ENCODE results near the gene CEP112. TPM values are rescaled to one million over a fixed set of nuclear protein-coding genes. Genes with fewer than 3 reads are reported as not detected.
A peak's percentile ranks its signal among the peaks of the same experiment; 100 is the strongest.

CEP112 gene
- total RNA-seq, 1 donor from 2014 or later, result 26.3 TPM

- Mint-ChIP-seq H3K4me1 (ENCODE audit: unreplicated experiment) (no peaks in the 10 kb centered on the region), H3K27me3 (ENCODE audit: unreplicated experiment) (peaks cover 4% of the 10 kb centered on the region), H3K36me3 (ENCODE audit: low read depth, unreplicated experiment) (peaks cover 15% of the 10 kb centered on the region), H3K9me3 (ENCODE audit: unreplicated experiment) (no peaks in the 10 kb centered on the region), H3K4me3 (ENCODE audit: unreplicated experiment) (no peak overlapping the region), H3K27ac (ENCODE audit: unreplicated experiment) (no peak overlapping the region)
- no peak for TF ChIP-seq CTCF (IDR thresholded peaks at IDR 0.05; ENCODE audit: unreplicated experiment)
- no peak for DNase-seq (ENCODE audit: low spot score)
Measured at GRCh38 chr17:65867014-65867413, 324.9 kb downstream of the CEP112 start.

- DNase-seq (ENCODE audit: low spot score), result no peak
- Mint-ChIP-seq H3K27me3 (ENCODE audit: unreplicated experiment) (peaks cover 4% of the 10 kb centered on the region), H3K36me3 (ENCODE audit: low read depth, unreplicated experiment) (peaks cover 16% of the 10 kb centered on the region), H3K9me3 (ENCODE audit: unreplicated experiment) (no peaks in the 10 kb centered on the region), H3K27ac (ENCODE audit: unreplicated experiment) (no peak overlapping the region), H3K4me3 (ENCODE audit: unreplicated experiment) (no peak overlapping the region), H3K4me1 (ENCODE audit: unreplicated experiment) (no peaks in the 10 kb centered on the region)
- TF ChIP-seq CTCF (IDR thresholded peaks at IDR 0.05; ENCODE audit: unreplicated experiment), result no peak
Measured at GRCh38 chr17:65865715-65866425, 326.1 kb downstream of the CEP112 start.

- no peak for DNase-seq (ENCODE audit: low spot score)
- H3K4me3 Mint-ChIP-seq (ENCODE audit: unreplicated experiment), result peak overlapping the region; percentile 2
- no peaks in the 10 kb centered on the region for H3K4me1 Mint-ChIP-seq (ENCODE audit: unreplicated experiment)
- no peaks in the 10 kb centered on the region for H3K9me3 Mint-ChIP-seq (ENCODE audit: unreplicated experiment)
- H3K27ac Mint-ChIP-seq (ENCODE audit: unreplicated experiment), result no peak overlapping the region
- no peak for TF ChIP-seq CTCF (IDR thresholded peaks at IDR 0.05; ENCODE audit: unreplicated experiment)
- H3K36me3 Mint-ChIP-seq (ENCODE audit: low read depth, unreplicated experiment), result peaks cover 16% of the 10 kb centered on the region
- H3K27me3 Mint-ChIP-seq (ENCODE audit: unreplicated experiment), result peaks cover 4% of the 10 kb centered on the region
Measured at GRCh38 chr17:65864394-65864793, 327.5 kb downstream of the CEP112 start.

- peaks cover 3% of the 10 kb centered on the region for H3K4me1 Mint-ChIP-seq (ENCODE audit: unreplicated experiment)
- peaks cover 3% of the 10 kb centered on the region for H3K36me3 Mint-ChIP-seq (ENCODE audit: low read depth, unreplicated experiment)
- no peak overlapping the region for H3K4me3 Mint-ChIP-seq (ENCODE audit: unreplicated experiment)
- no peak for TF ChIP-seq CTCF (IDR thresholded peaks at IDR 0.05; ENCODE audit: unreplicated experiment)
- DNase-seq (ENCODE audit: low spot score), result no peak
- no peaks in the 10 kb centered on the region for H3K27me3 Mint-ChIP-seq (ENCODE audit: unreplicated experiment)
- no peaks in the 10 kb centered on the region for H3K9me3 Mint-ChIP-seq (ENCODE audit: unreplicated experiment)
- no peak overlapping the region for H3K27ac Mint-ChIP-seq (ENCODE audit: unreplicated experiment)
Measured at GRCh38 chr17:65857718-65858117, 334.2 kb downstream of the CEP112 start.

GRCh38 chr17:65856865-65857264, 335.1 kb downstream of the CEP112 start:
- Mint-ChIP-seq H3K4me1 (ENCODE audit: unreplicated experiment) (peaks cover 3% of the 10 kb centered on the region), H3K4me3 (ENCODE audit: unreplicated experiment) (no peak overlapping the region), H3K9me3 (ENCODE audit: unreplicated experiment) (no peaks in the 10 kb centered on the region), H3K27ac (ENCODE audit: unreplicated experiment) (no peak overlapping the region), H3K36me3 (ENCODE audit: low read depth, unreplicated experiment) (peaks cover 3% of the 10 kb centered on the region), H3K27me3 (ENCODE audit: unreplicated experiment) (no peaks in the 10 kb centered on the region)
- no peak for DNase-seq (ENCODE audit: low spot score)
- no peak for TF ChIP-seq CTCF (IDR thresholded peaks at IDR 0.05; ENCODE audit: unreplicated experiment)
